ENCODE measurements around the gene RTL10.

DNA sequence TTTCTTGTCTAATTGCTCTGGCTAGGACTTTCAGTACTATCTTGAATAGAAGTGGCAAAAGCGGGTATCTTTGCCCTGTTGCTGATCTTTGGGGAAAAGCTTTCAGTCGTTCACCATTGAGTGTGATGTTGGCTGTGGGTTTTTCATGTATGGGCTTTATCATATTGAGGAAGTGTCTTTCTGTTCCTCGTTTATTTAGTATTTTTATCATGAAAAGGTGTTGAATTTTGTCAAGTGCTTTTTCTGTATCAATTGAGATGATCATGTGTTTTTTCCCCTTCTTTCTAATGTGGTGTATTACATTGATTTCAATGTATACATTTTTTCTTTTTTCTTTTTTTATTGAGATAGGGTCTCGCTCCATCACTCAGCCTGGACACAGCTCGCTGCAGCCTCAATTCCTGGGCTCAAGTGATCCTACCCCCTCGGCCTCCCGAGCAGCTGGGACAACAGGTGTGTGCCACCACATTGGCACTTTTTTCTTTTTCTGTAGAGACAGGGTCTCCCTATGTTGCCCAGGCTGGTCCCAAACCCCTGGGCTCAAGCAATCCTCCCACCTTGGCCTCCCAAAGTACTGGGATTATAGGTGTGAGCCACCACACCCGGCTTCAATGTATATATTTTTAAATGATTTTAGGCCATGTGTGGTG, 5.3 kb upstream of the RTL10 start:
- TF ChIP-seq, protein P1, sequence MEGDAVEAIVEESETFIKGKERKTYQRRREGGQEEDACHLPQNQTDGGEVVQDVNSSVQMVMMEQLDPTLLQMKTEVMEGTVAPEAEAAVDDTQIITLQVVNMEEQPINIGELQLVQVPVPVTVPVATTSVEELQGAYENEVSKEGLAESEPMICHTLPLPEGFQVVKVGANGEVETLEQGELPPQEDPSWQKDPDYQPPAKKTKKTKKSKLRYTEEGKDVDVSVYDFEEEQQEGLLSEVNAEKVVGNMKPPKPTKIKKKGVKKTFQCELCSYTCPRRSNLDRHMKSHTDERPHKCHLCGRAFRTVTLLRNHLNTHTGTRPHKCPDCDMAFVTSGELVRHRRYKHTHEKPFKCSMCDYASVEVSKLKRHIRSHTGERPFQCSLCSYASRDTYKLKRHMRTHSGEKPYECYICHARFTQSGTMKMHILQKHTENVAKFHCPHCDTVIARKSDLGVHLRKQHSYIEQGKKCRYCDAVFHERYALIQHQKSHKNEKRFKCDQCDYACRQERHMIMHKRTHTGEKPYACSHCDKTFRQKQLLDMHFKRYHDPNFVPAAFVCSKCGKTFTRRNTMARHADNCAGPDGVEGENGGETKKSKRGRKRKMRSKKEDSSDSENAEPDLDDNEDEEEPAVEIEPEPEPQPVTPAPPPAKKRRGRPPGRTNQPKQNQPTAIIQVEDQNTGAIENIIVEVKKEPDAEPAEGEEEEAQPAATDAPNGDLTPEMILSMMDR (conservative IDR thresholded peaks at IDR 0.05): no peak
- no peak for TF ChIP-seq ZFX (IDR thresholded peaks at IDR 0.05)
